ENCODE data around the gene RFPL1. TPM values are rescaled to one million over a fixed set of nuclear protein-coding genes. Genes with fewer than 3 reads are reported as not detected.
A peak's percentile ranks its signal among the peaks of the same experiment; 100 is the strongest.

The RFPL1 gene
- total and polyA plus RNA-seq, 2 of the 13 experiments (the other 11 are each of a cell fraction or from before 2014, with no cell fraction given) = not detected

DNA sequence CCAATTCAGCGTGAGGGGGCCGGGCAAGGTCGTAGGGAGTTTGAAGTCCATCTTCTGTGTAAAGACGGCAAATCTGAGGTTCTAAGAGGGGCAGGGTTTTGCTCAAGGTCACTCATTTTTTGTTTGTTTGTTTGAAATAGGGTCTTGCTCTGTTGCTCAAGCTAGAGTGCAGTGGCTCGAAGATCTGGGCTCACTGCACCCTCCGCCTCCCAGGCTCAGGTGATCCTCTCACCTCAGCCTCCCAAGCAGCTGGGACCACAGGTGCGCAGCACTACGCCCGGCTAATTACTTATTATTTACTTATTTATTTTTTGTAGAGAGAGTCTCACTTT, 49.7 kb upstream of the RFPL1 start (continued):
- 0 out of 2 replicates have a peak, but pooled peaks have one; percentile 8 for TF ChIP-seq NR2F2 (IDR thresholded peaks at IDR 0.05; ENCODE audit: borderline replicate concordance, low read depth)
- TF ChIP-seq, protein P1, sequence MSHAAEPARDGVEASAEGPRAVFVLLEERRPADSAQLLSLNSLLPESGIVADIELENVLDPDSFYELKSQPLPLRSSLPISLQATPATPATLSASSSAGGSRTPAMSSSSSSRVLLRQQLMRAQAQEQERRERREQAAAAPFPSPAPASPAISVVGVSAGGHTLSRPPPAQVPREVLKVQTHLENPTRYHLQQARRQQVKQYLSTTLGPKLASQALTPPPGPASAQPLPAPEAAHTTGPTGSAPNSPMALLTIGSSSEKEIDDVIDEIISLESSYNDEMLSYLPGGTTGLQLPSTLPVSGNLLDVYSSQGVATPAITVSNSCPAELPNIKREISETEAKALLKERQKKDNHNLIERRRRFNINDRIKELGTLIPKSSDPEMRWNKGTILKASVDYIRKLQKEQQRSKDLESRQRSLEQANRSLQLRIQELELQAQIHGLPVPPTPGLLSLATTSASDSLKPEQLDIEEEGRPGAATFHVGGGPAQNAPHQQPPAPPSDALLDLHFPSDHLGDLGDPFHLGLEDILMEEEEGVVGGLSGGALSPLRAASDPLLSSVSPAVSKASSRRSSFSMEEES (CRISPR knock-in tag; IDR thresholded peaks at IDR 0.05) = 0 out of 2 replicates have a peak, but pooled peaks have one; percentile 2
- TF ChIP-seq HOXA7 (CRISPR knock-in tag; IDR thresholded peaks at IDR 0.05) = no peak
- no peak for TF ChIP-seq THAP11 (CRISPR knock-in tag; IDR thresholded peaks at IDR 0.05)
- TF ChIP-seq, protein P2, sequence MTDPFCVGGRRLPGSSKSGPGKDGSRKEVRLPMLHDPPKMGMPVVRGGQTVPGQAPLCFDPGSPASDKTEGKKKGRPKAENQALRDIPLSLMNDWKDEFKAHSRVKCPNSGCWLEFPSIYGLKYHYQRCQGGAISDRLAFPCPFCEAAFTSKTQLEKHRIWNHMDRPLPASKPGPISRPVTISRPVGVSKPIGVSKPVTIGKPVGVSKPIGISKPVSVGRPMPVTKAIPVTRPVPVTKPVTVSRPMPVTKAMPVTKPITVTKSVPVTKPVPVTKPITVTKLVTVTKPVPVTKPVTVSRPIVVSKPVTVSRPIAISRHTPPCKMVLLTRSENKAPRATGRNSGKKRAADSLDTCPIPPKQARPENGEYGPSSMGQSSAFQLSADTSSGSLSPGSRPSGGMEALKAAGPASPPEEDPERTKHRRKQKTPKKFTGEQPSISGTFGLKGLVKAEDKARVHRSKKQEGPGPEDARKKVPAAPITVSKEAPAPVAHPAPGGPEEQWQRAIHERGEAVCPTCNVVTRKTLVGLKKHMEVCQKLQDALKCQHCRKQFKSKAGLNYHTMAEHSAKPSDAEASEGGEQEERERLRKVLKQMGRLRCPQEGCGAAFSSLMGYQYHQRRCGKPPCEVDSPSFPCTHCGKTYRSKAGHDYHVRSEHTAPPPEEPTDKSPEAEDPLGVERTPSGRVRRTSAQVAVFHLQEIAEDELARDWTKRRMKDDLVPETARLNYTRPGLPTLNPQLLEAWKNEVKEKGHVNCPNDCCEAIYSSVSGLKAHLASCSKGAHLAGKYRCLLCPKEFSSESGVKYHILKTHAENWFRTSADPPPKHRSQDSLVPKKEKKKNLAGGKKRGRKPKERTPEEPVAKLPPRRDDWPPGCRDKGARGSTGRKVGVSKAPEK (CRISPR knock-in tag; IDR thresholded peaks at IDR 0.05; ENCODE audit: borderline replicate concordance) = no peak
- no peak for TF ChIP-seq ETV6 (CRISPR knock-in tag; conservative IDR thresholded peaks at IDR 0.05)
- TF ChIP-seq KLF11 (CRISPR knock-in tag; IDR thresholded peaks at IDR 0.05) = no peak
- TF ChIP-seq ZNF510 (CRISPR knock-in tag; IDR thresholded peaks at IDR 0.05; ENCODE audit: low read depth) = no peak
- no peak for TF ChIP-seq ZNF7 (CRISPR knock-in tag; IDR thresholded peaks at IDR 0.05)
- 0 out of 2 replicates have a peak, but pooled peaks have one; percentile 23 for TF ChIP-seq ZNF766 (CRISPR knock-in tag; IDR thresholded peaks at IDR 0.05; ENCODE audit: borderline replicate concordance)
- TF ChIP-seq, protein P3, sequence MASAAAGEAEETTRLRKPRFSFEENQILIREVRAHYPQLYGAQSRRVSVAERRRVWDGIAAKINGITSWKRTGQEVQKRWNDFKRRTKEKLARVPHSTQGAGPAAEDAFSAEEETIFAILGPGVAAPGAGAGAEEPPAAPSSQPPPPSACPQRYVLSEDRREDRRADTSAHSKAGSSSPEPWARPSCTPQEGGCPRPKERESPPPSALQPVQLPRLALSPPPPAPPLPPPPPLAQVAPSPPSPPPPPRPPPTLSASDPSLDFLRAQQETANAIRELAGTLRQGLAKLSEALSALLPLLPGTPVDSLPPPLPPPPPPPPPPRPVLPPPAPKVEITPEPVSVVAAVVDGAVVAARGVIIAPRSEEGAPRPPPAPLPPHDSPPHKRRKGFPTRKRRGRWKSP (CRISPR knock-in tag; IDR thresholded peaks at IDR 0.05) = no peak
- TF ChIP-seq BRCA1 (CRISPR knock-in tag; IDR thresholded peaks at IDR 0.05) = no peak
- TF ChIP-seq, protein P4, sequence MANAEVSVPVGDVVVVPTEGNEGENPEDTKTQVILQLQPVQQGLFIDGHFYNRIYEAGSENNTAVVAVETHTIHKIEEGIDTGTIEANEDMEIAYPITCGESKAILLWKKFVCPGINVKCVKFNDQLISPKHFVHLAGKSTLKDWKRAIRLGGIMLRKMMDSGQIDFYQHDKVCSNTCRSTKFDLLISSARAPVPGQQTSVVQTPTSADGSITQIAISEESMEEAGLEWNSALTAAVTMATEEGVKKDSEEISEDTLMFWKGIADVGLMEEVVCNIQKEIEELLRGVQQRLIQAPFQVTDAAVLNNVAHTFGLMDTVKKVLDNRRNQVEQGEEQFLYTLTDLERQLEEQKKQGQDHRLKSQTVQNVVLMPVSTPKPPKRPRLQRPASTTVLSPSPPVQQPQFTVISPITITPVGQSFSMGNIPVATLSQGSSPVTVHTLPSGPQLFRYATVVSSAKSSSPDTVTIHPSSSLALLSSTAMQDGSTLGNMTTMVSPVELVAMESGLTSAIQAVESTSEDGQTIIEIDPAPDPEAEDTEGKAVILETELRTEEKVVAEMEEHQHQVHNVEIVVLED (CRISPR knock-in tag; IDR thresholded peaks at IDR 0.05; ENCODE audit: borderline replicate concordance) = peak; percentile 3; the same call in 1 of the 2 replicates
- TF ChIP-seq YEATS4 (CRISPR knock-in tag; IDR thresholded peaks at IDR 0.05; ENCODE audit: borderline replicate concordance) = no peak
- TF ChIP-seq, protein P5, sequence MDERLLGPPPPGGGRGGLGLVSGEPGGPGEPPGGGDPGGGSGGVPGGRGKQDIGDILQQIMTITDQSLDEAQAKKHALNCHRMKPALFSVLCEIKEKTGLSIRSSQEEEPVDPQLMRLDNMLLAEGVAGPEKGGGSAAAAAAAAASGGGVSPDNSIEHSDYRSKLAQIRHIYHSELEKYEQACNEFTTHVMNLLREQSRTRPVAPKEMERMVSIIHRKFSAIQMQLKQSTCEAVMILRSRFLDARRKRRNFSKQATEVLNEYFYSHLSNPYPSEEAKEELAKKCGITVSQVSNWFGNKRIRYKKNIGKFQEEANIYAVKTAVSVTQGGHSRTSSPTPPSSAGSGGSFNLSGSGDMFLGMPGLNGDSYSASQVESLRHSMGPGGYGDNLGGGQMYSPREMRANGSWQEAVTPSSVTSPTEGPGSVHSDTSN (CRISPR knock-in tag; IDR thresholded peaks at IDR 0.05) = no peak
- TF ChIP-seq ZNF713 (CRISPR knock-in tag; IDR thresholded peaks at IDR 0.05) = no peak
- TF ChIP-seq AGO2 (optimal IDR thresholded peaks at IDR 0.05; ENCODE audit: low read depth, low read length) = no peak
- TF ChIP-seq FIP1L1 (IDR thresholded peaks at IDR 0.05; ENCODE audit: borderline replicate concordance, insufficient read depth, low read depth, low read length) = no peak
- no peak for TF ChIP-seq NFE2 (CRISPR knock-in tag; IDR thresholded peaks at IDR 0.05)
- no peak for TF ChIP-seq CHD2 (IDR thresholded peaks at IDR 0.05; ENCODE audit: low read depth, low read length)
- TF ChIP-seq, protein P6, sequence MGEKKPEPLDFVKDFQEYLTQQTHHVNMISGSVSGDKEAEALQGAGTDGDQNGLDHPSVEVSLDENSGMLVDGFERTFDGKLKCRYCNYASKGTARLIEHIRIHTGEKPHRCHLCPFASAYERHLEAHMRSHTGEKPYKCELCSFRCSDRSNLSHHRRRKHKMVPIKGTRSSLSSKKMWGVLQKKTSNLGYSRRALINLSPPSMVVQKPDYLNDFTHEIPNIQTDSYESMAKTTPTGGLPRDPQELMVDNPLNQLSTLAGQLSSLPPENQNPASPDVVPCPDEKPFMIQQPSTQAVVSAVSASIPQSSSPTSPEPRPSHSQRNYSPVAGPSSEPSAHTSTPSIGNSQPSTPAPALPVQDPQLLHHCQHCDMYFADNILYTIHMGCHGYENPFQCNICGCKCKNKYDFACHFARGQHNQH (CRISPR knock-in tag; IDR thresholded peaks at IDR 0.05) = no peak
